A673 (cell line): ENCODE results near the gene JAGN1. TPM values are rescaled to one million over a fixed set of nuclear protein-coding genes. Genes with fewer than 3 reads are reported as not detected.
A peak's percentile ranks its signal among the peaks of the same experiment; 100 is the strongest.
"Not testable (repeated sequence)": the region's sequence is repeated elsewhere in the genome, so short reads cannot be mapped to it uniquely, and the experiment has no call there.

Source experiments
- BruUV-seq: library from RNA; stranded (reverse); fragments of 400-500 nt; replicated peaks from 2 replicates; lab custom pipeline; 2021; lab: Mats Ljungman, UMichigan
- CTCF ChIA-PET: fragments of 300-600 bp; sonication (Branson Sonifier 250); formaldehyde crosslinking; loops from one replicate; lab custom pipeline; 2022; ENCODE audit warnings: antibody characterized with exemption; lab: Charles Lee
- POLR2A ChIA-PET: fragments of 300-600 bp; sonication (Branson Sonifier 250); formaldehyde crosslinking; loops from one replicate; lab custom pipeline; 2022; ENCODE audit warnings: antibody characterized with exemption; ENCODE audit not compliant: low non-redundant PET; lab: Charles Lee
- DNase-seq: peaks from one replicate; pipeline ENCODE4 v3.0.0-alpha.2; 2015; ENCODE audit warnings: low spot score
- H3K27ac ChIP-seq: fragments of 200-600 bp; sonication (generic); 2 replicates; pipeline ENCODE4 v1.5.1; 2016; ENCODE audit warnings: mixed run types, low read depth, mild to moderate bottlenecking, mixed read lengths, antibody characterized with exemption, low read length; ENCODE audit not compliant: poor library complexity, severe bottlenecking
- H3K27me3 ChIP-seq: fragments of 200-600 bp; sonication (generic); replicated peaks from 2 replicates; pipeline ENCODE4 v1.6.1; 2017; ENCODE audit warnings: mixed run types, low read depth, mild to moderate bottlenecking, mixed read lengths, antibody characterized with exemption, low read length; ENCODE audit not compliant: insufficient read depth, poor library complexity
- H3K36me3 ChIP-seq: fragments of 200-600 bp; sonication (generic); 2 replicates; pipeline ENCODE4 v1.6.1; 2016; ENCODE audit warnings: mixed run types, mild to moderate bottlenecking, mixed read lengths, antibody characterized with exemption, low read length; ENCODE audit not compliant: insufficient read depth, poor library complexity, severe bottlenecking
- H3K4me1 ChIP-seq: fragments of 200-600 bp; sonication (generic); 2 replicates; pipeline ENCODE4 v1.6.1; 2017; ENCODE audit warnings: mixed run types, mild to moderate bottlenecking, mixed read lengths, antibody characterized with exemption, low read length; ENCODE audit not compliant: insufficient read depth, poor library complexity, severe bottlenecking
- H3K4me3 ChIP-seq: fragments of 200-600 bp; sonication (generic); 2 replicates; pipeline ENCODE4 v1.5.1; 2016; ENCODE audit warnings: low read depth, mixed run types, mild to moderate bottlenecking, mixed read lengths, low read length; ENCODE audit not compliant: poor library complexity, severe bottlenecking
- H3K9me3 ChIP-seq: fragments of 200-600 bp; sonication (generic); 2 replicates; pipeline ENCODE4 v1.6.1; 2016; ENCODE audit warnings: mixed run types, low read depth, mild to moderate bottlenecking, mixed read lengths, antibody characterized with exemption, low read length; ENCODE audit not compliant: poor library complexity, severe bottlenecking
- EZH2 ChIP-seq: fragments of 200-600 bp; sonication (generic); IDR thresholded peaks from 2 replicates; pipeline ENCODE4 v1.6.1; 2017; ENCODE audit warnings: borderline replicate concordance, low read depth, mild to moderate bottlenecking, mixed read lengths, antibody characterized with exemption, low read length; ENCODE audit not compliant: poor library complexity, severe bottlenecking
- intact Hi-C: fragments of 100-400 bp; cut with micrococcal nuclease; formaldehyde crosslinking; loops from one replicate; pipeline ENCODE4 v1.10.0; 2022; ENCODE audit not compliant: unreplicated experiment
- total RNA-seq: library from RNA; stranded (reverse); gene quantifications from 2 replicates; pipeline ENCODE4 v1.2.3, GENCODE V29; 2021
- TF ChIP-seq, protein P1 (sequence below): fragments of 300-800, 200-600 bp; sonication (generic); conservative IDR thresholded peaks from 2 replicates; pipeline ENCODE4 v1.5.1; 2017; ENCODE audit warnings: low read depth, mild to moderate bottlenecking, antibody characterized with exemption, low read length, moderate library complexity, mixed read lengths

The JAGN1 gene
- total RNA-seq, 1 experiment from 2014 or later, result 38.1 TPM

DNA sequence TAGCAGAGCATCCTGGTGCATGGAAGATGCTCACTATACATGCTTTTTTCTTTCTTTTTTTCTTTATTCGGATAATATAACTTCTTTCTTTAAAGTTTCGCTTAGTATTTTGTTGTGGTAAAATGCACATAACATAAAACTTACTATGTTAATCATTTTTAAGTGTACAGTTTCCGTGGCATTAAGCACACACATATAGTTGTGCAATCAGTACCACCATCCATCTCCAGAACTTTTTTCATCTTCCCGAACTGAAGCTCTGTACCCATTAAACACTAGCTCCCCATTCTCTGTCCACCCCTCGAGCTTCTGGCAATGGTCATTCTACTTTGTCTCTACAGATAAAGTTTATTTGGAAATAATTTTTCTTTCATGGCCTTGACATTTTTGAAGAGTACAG, 1.0 kb upstream of the JAGN1 start:
- intact Hi-C loops, result no loop called here
- H3K4me3 ChIP-seq, result no peak overlapping the region
- no peak for TF ChIP-seq EZH2
- TF ChIP-seq, protein P1, sequence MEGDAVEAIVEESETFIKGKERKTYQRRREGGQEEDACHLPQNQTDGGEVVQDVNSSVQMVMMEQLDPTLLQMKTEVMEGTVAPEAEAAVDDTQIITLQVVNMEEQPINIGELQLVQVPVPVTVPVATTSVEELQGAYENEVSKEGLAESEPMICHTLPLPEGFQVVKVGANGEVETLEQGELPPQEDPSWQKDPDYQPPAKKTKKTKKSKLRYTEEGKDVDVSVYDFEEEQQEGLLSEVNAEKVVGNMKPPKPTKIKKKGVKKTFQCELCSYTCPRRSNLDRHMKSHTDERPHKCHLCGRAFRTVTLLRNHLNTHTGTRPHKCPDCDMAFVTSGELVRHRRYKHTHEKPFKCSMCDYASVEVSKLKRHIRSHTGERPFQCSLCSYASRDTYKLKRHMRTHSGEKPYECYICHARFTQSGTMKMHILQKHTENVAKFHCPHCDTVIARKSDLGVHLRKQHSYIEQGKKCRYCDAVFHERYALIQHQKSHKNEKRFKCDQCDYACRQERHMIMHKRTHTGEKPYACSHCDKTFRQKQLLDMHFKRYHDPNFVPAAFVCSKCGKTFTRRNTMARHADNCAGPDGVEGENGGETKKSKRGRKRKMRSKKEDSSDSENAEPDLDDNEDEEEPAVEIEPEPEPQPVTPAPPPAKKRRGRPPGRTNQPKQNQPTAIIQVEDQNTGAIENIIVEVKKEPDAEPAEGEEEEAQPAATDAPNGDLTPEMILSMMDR, result no peak
- no peaks in the 10 kb centered on the region for H3K9me3 ChIP-seq
- H3K36me3 ChIP-seq, result peaks cover 23% of the 10 kb centered on the region
- H3K27ac ChIP-seq, result no peak overlapping the region
- CTCF ChIA-PET, result interaction anchor here (1.1 kb wide), 1 partner anchor 57 kb away, joined by 3 read pairs; no protein-coding TSS in a partner anchor
- no peak for DNase-seq
- no peaks in the 10 kb centered on the region for H3K27me3 ChIP-seq
- BruUV-seq, result no TSS peak
- H3K4me1 ChIP-seq, result peaks cover 6% of the 10 kb centered on the region
- POLR2A ChIA-PET, result no interaction called here

DNA sequence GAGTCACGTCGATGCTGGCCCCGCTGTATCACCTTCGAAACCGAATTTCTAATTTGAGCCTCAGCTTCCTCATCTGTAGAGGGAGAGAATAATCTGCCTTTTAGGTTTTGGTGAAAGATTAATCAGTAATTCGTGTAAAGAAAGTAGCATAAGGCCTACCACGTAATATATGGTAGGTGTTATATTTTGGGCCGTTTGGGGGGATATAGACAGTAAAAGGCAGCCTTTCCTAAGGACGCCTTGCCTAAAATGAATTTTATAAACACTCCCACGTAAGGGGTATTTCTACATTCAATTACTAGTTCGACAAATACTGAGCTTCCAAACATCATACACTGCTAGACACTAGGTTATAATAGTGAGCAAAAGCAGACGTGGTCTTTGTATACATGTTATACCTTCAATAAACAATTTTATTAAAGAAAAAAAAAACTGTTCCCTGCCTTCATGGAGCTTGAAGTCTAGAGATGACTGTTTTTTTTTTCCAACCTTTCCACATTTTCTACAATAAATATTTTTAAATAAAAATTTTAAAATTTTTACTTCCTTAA, 737 bp downstream of the JAGN1 start:
- H3K36me3 ChIP-seq, result peaks cover 23% of the 10 kb centered on the region
- intact Hi-C loops, result no loop called here
- TF ChIP-seq, protein P1, result no peak
- no peak for TF ChIP-seq EZH2
- POLR2A ChIA-PET, result interaction anchor here (0.7 kb wide), 1 partner anchor 251 kb away, joined by 3 read pairs; the partner anchor contains the start of gene VHL
- CTCF ChIA-PET, result interaction anchor here (0.9 kb wide), 1 partner anchor 55 kb away, joined by 3 read pairs; no protein-coding TSS in a partner anchor
- H3K27ac ChIP-seq, result peak overlapping the region; percentile 95
- H3K4me1 ChIP-seq, result peaks cover 6% of the 10 kb centered on the region
- TSS peak; percentile 49 for BruUV-seq
- no peaks in the 10 kb centered on the region for H3K27me3 ChIP-seq
- H3K4me3 ChIP-seq, result peak overlapping the region; percentile 96
- DNase-seq, result no peak
- H3K9me3 ChIP-seq, result no peaks in the 10 kb centered on the region

DNA sequence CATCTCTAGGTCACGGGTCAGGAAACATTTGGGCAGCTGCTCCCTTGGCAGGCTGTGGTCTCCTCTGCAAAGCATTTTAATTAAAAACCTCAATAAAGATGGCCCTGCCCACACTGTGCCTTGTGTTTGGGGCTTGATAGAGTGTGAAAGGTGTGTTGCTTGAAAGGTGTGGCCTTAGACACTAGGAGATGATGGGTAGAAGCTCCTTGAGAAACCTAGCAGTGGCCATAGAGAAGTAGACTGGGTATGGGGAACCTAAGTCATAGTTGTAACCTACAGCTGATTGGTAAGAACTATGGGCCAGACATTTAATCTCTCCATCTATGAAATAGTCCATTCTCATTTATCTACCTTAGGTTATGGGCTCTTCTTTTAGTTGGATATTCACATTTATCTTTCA, 3.3 kb downstream of the JAGN1 start:
- CTCF ChIA-PET, result no interaction called here

DNA sequence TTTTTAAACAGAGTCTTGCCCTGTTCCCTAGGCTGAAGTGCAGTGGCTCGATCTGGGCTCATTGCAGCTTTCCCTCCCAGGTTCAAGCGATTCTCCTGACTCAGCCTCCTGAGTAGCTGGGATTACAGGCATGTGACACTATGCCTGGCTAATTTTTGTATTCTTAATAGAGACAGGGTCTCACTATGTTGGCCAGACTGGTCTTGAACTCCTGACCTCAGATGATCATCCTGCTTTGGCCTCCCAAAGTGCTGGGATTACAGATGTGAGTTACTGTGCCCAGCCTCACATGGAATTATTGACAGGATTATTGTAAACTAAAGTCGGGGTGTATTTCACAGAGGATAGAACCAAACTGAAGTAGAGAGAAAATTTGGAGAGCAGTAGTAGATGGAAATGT, 5.3 kb downstream of the JAGN1 start:
- peaks cover 23% of the 10 kb centered on the region for H3K36me3 ChIP-seq
- CTCF ChIA-PET, H3K4me1 ChIP-seq, BruUV-seq, H3K9me3 ChIP-seq, H3K27me3 ChIP-seq, H3K4me3 ChIP-seq, DNase-seq, POLR2A ChIA-PET, H3K27ac ChIP-seq, intact Hi-C loops: not testable (repeated sequence)

More for the DNA sequence above, 3.3 kb downstream of the JAGN1 start:
- intact Hi-C loops, result no loop called here
- Histone ChIP-seq H3K4me1 (peaks cover 6% of the 10 kb centered on the region), H3K27ac (no peak overlapping the region), H3K4me3 (no peak overlapping the region), H3K9me3 (no peaks in the 10 kb centered on the region), H3K36me3 (peaks cover 23% of the 10 kb centered on the region), H3K27me3 (no peaks in the 10 kb centered on the region)
- TF ChIP-seq, protein P1, result no peak
- no peak for TF ChIP-seq EZH2
- no TSS peak for BruUV-seq
- POLR2A ChIA-PET, result no interaction called here
- DNase-seq, result no peak

DNA sequence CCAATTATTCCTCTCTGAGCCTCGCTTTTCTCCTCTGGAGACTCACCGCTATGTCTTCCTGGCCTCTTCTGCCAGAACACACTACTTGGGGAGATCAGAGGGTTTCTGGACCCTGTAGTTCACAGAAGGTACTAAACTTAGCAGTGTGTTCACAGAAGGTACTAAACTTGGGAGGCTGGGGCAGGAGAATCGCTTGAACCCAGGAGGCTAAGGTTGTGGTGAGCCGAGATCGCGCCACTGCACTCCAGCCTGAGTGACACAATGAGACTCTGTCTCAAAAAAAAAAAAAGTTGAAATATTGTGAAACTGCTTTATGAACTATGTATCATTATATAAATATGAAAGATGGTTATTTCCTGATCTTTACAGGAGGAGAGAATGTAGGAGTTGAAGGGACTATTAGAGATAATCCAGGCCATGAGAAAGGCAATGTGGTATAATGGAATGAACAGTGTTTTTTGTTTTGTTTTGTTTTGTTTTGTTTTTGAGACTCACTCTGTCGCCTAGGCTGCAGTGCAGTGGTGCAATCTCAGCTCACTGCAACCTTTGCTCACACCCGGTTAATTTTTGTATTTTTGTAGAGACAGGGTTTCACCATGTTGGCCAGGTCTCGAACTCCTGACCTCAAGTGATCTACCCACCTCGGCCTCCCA, 6.5 kb downstream of the JAGN1 start:
- H3K4me3 ChIP-seq, H3K4me1 ChIP-seq, CTCF ChIA-PET, intact Hi-C loops, H3K9me3 ChIP-seq, POLR2A ChIA-PET, DNase-seq, BruUV-seq, H3K27me3 ChIP-seq, H3K27ac ChIP-seq: not testable (repeated sequence)
- peaks cover 23% of the 10 kb centered on the region for H3K36me3 ChIP-seq
